NCI-H1694 treated with DMSO at 0.1 percent for 48 hours (cell line): Measurements from ENCODE around the gene ID1.
"Not testable (repeated sequence)": the region's sequence is repeated elsewhere in the genome, so short reads cannot be mapped to it uniquely, and the experiment has no call there.

Source experiments
- DNase-seq: peaks from one replicate; lab custom pipeline; 2025; lab: John Stamatoyannopoulos, UW

ID1 gene

DNA sequence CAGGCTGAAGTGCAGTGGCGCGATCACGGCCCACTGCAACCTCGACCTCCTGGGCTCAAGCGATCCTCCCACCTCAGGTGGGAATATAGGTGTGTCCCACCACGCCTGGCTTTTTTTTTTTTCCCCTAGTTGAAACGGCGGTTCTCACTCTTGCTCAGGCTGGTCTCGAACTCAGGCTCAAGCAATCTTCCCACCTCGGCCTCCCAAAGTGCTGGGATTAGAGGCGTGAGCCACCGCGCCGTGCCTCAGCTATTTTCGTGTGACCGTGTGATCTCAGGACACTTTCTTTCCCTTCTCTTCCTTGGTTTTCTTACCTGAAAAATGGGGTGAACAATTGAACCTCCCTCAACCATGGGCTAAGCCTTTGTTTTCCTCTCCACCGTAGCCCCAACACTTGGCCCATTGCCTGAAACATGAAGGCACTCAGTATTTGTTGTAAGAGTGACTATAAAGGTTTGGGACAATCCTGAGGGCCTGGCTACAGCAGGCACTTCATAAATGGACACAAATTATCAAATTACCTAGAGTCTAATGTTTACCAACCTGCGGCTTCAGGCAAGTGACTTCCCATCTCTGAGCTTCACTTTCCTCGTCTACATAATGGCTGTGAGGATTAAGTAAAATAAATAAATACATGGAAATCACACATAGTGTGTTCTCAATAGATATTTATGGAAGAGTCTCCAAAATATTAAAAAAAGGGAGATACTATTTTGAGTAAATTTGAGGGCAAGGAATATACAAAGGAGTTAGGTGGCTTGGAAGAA, 31.4 kb upstream of the ID1 start:
- DNase-seq: no peak

DNA sequence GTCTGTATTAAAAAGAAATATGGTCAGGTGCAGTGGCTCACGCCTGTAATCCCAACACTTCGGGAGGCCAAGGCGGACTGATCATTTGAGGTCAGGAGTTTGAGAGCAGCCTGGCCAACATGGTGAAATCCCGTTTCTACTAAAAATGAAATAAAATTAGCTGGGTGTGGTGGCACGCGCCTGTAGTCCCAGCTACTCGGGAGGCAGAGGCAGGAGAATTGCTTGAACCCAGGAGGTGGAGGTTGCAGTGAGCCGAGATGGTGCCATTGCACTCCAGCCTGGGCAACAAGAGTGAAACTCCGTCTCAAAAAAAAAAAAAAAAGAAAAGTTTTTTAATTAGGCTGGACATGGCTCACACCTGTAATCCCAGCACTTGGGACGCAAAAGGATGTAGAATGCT, 30.1 kb upstream of the ID1 start:
- DNase-seq: not testable (repeated sequence)

GRCh38 chr20:31576751-31577150, 28.3 kb upstream of the ID1 start:
- no peak for DNase-seq

DNA sequence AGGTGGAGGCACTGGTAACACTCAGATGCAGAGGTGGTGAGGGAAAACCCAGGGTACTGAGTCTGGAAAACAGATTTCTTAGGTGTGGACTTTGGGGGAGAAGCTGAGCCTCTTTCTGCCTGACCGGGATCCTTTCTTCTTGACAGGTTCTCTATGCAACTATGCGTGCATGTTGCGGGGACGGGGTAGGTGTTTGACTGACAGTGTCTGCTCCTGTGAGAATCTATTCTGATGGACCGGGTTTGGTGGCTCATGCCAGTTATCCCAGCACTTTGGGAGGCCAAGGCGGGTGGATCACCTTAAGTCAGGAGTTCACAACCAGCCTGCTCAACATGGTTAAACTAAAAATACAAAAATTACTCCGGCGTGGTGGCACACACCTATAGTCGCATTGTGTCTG, 27.9 kb upstream of the ID1 start:
- no peak for DNase-seq

DNA sequence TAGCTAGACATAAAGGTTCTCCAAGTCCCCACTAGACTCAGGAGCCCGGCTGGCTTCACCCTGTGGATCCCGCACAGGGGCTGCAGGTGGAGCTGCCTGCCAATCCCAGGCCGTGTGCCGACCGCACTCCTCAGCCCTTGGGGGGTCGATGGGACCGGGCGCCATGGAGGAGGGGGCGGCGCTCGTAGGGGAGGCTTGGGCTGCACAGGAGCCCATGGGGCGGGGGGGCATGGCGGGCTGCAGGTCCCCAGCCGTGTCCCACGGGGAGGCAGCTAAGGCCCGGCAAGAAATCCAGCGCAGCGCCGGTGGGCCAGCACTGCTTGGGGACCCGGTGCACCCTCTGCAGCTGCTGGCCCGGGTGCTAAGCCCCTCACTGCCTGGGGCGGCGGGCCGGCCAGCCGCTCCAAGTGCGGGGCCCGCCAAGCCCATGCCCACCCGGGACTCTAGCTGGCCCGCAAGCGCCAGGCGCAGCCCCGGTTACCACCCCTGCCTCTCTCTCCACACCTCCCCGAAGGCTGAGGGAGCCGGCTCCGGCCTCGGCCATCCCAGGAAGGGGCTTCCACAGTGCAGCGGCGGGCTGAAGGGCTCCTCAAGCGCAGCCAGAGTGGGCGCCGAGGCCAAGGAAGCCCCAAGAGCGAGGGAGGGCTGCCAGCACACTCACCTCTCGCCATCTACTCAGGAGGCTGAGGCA, 26.5 kb upstream of the ID1 start:
- no peak for DNase-seq

DNA sequence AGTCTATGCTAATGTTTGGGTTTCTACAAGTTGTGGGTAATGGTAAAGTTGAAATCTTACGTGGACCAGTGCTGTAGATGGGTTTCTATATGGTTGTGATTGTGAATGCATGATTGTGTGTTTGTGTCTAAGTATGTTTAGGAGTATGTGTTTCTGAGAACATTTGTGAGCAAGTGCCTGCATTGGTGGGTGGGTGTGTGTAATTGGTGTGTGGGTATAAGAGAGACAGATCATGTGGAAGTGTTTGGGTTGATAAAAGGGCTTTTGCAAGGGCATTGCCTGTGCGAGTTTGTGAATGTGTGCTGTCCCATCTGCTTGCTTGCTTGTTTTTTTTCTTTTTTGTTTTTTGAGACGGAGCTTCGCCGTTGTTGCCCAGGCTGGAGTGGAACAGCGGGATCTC, 25.8 kb upstream of the ID1 start:
- peak; percentile 36 for DNase-seq

DNA sequence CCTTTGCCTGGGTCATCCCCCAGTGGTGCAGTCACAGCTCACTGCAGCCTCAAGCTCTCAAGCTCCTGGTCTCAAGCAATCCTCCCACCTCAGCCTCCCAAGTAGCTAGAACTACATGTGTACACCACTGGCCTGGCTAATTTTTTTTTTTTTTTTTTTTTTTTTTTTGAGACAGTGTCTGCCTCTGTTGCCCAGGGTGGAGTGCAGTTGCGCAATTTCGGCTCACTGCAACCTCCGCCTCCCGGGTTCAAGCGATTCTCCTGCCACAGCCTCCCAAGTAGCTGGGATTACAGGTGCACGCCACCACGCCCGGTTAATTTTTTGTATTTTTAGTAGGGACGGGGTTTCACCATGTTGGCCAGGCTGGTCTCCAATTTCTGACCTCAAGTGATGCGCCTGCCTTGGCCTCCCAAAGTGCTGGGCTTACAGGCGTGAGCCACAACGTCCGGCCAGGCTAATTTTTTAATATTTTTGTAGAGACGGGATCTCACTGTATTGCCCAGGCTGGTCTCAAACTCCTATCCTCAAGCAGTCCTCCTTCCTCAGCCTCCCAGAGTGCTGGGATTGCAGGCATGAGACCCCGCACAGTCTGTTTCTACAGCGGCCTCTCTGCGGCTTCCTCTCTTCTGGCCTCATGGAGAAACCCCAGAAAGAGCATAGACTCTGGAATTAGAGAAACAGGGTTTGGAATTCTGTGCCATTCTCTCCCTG, 25.0 kb upstream of the ID1 start:
- DNase-seq: not testable (repeated sequence)

DNA sequence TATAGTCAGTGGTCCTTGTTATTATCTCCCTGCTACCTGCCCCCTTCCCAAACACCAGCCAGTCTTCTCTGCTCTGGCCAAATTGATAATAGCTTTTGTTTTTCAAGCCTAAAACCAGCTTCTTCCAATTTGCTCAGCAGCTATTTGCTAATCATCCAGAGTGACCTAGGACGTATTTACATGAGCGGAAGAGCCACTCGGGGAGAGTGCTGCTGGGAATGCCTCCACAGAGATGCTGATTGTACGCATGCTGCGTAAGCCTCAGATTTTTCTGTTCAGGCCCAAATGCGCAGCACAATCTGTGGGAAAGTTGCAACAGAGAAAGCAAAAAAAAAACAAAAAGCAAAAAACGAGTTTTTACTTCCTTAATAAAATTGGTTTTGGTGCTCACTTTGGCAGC, 24.4 kb upstream of the ID1 start:
- no peak for DNase-seq

DNA sequence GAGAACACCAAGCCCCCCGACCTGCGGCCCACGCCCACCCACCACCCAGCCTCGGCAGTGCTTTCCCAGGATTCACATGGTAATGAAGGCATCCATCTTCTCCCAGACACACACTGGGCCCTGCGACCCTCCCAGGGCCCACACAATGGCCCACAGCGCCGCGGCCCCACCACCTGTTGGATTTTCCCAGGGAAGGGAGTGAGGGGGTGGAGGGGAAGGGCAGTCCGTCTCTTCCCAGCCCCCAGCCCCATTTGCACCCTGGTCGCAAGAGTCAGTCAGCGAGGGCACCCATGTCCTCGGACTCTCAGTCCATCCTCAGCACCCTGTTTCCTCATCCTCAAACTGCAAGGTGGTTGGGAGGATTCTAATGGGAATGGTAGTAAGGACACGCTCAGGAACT, 23.7 kb upstream of the ID1 start:
- no peak for DNase-seq

- DNase-seq: peak; percentile 54
Measured at GRCh38 chr20:31587545-31588389, 17.3 kb upstream of the ID1 start.

GRCh38 chr20:31590717-31591225, 14.3 kb upstream of the ID1 start:
- no peak for DNase-seq

DNA sequence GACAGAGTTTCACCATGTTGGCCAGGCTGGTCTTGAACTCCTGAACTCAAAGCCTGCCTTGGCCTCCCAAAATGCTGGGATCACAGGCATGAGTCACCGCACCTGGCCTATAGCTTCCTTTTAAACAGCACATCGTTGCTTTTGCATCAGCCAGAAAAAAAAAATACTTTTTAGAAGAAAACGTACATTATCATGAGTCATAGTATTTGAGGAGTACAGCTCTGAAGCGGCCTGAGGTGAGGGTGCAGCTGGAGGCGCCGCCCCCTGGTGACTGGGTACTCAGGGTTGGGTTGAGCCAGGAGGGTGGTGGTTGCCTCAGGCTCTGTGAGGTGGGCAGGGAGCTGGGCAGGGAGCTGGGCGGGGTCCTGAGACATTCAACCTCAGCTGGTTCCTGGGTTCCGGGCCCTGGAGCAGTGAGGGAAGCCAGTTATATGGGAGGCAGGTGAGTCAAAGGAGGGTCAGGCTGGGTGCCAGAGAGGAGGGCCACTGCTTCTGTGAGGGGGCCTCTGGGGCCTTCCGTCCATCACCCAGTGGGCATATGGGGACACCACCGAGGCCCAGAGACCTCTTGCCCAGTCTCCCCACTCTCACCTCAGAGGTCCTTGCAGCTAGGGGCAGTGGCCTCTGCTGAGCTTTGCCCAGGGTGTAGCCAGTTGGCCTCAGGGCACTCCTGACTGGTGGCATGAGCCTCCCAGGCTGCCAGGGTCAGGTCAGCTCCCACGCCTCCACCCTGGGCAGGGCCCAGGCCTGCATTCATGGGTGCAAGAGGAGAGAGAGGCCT, 11.7 kb upstream of the ID1 start:
- DNase-seq: no peak

DNA sequence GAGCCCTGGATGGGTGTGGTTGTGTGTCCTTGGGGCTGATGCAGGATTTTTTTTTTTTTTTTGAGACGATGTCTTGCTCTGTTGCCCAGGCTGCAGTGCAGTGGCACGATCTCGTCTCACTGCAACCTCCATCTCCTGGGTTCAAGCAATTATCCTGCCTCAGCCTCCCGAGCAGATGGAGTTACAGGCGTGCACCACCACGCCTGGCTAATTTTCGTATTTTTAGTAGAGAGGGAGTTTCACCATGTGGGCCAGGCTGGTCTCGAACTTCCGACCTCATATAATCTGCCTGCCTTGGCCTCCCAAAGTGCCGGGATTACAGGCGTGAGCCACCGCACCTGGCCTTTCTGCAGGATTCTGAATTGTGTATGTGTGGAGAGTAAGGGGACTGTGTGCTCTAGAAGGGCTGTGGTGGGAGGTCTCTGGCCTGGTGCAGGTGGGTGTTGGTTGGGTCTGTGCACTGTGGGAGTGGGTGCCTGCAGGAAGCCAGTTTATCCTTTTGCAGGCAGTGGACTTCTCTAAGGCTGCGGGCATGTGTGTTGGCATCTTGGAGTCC, 11.0 kb upstream of the ID1 start:
- DNase-seq: no peak

DNA sequence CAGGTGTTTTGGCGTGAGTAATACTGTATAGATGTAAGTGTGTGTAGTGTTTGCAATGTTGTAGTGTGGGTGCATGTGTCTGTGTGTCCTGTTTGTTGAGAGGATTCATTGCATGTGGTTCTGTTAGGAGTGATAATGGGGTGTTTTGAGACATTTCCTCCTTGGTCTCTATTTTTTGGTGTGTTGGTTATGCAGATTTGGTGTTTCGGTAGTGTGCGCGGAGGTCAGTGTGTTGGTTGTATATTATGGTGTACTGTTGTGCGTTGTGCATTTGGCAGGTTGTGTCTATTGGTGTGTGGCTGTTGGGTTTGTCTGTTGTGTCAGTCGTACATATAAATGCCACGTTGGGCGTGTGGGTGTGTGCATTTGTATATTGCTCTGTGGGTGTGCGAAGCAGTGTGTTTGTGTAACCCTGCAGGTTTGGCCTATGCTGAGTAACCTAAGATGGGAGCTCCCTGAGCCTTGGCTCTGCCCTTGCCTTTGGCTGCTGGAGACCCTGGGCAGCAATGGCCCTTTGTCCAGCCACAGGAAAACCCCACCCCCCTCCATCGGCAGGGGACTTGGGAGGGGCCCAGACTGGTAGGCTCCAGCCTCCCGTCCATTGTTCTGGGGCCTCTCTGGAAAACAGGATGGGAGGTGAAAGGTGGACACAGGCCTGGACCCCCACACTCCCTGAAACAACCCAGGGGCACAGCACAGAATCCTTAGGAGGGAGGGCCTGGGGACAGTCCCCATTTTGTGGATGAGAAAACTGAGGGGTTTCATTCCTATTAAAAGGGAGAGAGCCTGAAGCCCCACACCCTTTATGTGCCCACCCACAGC, 10.3 kb upstream of the ID1 start:
- no peak for DNase-seq

- DNase-seq: no peak
Measured at GRCh38 chr20:31595380-31595653, 9.8 kb upstream of the ID1 start.

GRCh38 chr20:31595654-31596411, 9.3 kb upstream of the ID1 start:
- DNase-seq: no peak

DNA sequence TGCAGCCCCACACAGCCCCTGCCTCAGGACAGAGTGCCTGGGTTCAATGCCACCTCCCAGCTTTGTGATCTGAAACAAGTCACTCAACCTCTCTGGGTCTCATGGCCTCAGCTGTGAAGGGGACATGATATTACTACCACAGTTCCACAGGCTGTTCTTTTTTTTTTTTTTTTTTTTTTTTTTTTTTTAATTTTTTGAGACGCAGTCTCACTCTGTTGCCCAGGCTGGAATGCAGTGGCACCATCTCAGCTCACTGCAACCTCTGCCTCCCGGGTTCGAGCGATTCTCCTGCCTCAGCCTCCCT, 8.7 kb upstream of the ID1 start:
- DNase-seq: not testable (repeated sequence)

DNA sequence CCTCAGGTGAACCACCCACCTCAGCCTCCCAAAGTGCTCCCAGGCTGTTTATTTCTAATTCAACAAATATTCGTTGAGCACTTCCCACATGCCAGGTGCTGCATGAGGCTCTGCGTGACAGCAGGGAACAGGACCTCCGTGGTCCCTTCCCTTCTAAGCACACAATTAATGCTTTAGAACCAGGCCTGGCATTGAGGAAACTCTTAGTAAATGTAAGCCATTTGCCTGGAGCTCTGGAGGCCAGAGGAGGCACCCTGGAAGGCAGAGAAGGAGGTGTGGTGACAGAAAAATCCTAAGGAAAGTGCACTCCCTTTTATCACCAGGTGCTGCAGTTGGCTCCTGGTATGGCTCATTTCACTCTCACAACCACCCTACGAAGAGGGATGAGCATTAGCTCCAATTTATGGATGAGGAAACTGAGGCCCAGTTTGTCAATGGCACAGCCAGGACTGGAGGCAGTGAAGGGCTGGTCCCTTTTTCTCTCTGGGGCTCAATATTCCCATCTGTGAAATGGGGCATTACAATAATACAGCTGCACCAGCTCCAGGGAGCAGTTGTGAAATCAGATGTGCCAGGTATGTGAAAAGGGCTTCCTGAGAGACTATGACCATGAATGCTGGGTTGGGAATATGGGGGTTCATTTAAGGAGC, 8.1 kb upstream of the ID1 start:
- no peak for DNase-seq

DNA sequence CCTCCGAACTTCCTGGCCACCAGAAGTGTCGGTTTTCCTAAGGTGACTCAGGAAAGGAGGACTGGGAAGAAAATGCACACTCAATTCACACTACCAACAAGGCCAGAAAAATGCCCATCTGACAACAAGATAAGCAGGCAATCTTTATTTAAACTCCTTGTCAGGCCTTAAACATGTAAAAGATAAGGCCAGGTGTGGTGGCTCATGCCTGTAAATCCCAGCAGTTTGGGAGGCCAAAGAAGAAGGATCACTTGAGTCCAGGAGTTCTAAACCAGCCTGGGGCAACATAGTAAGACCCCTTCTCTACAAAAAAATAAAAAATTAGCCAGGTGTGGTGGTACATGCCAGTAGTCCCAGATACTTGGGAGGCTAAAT, 7.6 kb upstream of the ID1 start:
- no peak for DNase-seq
